NOMO-1 treated with DMSO at 0.1 percent for 48 hours (cell line): ENCODE results near the gene RNF145.

Experiments
- DNase-seq: peaks from one replicate; lab custom pipeline; 2025; ENCODE audit not compliant: unreplicated experiment; lab: John Stamatoyannopoulos, UW

RNF145 gene

DNA sequence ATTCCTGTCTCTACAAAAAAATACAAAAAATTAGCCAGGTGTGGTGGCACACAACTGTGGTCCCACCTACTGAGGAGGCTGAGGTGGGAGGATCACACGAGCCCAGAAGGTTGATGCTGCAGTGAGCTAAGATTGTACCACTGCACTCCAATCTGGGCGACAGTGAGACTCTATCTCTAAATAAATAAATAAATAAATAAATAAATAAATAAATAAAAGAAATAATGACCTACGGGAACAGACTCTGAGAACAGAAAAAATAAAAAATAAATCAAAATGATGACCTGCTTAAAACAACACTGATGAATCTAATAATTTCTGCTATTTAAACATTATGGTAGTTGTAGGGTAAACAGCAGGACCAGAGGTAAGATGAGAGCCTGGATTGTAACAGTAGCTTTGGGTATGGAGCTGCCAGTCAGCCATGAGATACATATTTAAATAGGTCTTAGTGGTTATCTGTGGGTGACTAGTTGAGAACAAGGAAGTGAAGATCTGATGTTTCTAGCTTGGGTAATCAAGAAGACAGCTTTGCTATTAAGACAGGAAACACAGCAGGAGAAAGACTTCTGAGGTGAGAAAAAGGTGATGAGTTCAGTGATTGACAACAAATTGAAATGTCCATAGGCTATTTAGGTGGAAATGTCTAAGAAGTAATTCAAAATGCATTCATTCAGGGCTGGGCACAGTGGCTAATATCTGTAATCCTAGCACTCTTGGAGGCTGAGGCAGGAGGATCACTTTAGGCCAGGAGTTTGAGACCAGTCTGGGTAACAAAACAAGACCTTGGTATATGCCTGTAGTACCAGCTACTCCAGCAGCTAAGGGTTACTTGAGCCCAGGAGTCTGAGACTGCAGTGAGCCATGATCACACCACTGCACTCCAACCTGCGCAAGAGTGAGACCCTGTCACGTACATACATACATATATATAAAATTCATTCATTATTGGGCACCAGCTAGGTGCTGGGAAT lies 11.0 kb downstream of the RNF145 start:
- DNase-seq = peak; percentile 79

DNA sequence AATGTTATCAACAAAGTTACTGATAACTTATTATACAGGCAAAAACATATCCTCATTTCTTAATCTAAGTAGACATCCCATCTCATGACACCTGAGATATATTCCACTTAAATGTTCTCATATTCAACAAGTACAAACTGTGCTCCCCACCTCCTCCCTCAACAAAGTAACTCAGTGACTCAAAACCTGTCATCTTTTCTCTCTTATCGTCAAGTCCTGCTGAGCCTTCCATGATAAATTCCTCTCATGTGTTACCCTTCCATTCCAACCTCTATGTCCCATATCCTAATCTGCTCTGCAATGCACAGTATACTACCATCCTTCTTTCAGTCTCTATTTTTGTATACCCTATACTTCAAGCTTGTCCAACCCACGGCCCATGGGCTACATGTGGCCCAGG lies 13.6 kb downstream of the RNF145 start:
- no peak for DNase-seq

DNA sequence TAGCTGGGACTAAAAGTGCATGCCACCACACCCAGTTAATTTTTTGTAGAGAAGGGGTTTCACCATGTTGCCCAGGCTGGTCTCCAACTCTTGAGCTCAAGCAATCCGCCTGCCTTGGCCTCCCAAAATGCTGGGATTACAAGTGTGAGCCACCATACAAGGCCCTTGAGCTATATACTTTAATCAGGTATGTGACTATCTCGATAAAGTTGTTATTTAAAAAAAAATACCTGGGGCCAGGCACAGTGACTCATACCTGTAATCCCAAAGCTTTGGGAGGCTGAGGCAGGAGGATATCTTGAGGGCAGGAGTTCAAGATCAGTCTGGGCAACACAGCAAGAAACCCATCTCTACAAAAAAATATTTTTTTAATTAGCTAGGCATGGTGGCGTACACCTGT lies 19.2 kb downstream of the RNF145 start:
- no peak for DNase-seq

DNA sequence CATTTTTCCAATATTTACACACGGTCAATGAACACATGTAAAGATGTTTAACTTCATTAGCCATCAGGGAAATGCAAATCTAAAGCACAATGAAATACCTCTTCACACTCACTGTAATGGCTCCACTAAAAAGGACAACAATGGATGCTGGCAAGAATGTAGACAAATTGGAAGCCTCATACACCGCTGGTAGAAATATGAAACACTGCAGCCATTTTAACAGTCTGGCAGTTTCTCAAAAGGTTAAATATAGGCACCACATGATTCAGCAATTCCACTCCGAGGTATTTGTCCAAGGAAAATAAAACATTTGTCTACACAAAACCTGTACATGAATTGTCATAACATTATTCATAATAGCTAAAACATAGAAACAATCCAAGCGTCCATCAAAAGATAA lies 20.0 kb downstream of the RNF145 start:
- no peak for DNase-seq

DNA sequence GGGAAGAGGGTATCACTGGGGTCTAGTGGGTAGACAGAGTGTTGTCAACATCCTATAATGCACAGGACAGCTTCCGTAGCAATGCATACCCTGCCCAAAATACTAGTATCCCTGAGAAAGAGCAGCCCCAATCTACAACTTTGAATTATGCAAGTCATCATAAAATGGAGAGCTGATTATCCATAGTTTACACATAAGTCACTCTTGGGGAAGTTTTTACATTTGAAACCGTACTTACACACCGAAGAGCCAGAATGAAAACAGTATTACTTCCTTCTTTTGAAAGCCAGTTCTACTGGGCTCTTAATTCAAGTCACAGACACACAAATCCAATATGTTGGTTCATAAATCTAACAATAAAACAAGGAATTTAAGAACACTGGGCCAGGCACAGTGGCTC lies 21.6 kb downstream of the RNF145 start:
- peak; percentile 61 for DNase-seq

DNA sequence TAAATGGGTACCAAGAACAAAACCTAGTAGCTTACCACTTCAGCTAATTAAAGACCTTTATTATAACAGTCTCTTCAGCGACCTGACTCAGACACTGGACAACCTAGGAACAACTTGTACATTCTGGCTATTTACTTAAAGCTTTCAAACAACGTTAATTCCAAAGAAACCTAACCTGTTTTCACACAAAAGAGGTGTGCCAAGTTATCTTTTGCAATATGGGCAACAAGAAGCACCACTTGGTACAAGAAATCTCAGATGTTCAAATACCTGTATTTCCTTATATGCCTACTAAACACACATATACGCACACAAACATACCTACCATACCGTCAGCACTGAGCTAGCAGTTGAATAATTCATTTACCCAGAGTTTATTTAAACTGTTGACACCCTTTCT lies 23.0 kb downstream of the RNF145 start:
- no peak for DNase-seq

DNA sequence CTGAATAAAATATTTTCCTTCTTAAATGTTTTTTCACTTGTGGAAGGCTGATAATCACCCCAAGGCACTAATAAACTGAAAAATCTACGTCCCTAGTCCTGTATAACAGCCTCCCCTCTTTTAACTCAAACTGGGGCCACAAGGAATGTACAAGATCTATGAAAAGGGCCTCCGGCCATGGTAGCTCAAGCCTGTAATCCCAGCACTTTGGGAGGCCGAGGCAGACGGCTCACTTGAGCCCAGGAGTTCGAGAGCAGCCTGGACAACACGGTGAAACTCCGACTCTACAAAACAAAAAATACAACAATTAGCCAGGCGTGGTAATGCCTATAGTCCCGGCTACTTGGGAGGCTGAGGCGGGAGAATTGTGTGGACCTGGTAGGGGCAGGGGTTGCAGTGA lies 23.6 kb downstream of the RNF145 start:
- no peak for DNase-seq

DNA sequence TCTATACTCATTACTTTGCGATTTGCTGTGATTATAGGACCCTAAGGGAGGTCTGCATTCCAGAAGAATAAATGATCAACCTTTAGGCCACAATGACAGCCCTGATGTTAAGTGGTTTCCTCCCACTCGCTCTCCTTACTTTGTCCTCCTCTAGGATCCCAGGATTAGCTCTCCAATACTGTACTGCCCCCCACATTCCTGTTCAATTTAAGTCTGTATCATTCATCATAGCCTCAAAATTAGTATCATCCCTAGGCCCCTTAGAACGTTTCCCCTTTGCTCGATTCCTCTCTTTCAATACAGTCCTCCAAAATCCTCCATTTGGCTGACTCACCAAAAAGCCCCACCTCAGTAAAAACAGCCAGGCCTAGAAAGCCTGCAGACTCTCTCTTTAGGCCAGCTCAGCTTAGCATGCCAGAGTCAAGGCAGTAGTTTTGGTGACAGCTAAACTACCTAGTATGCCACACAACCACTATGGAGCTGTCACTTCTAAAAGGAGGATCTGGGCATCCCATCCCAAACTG lies 24.4 kb downstream of the RNF145 start:
- no peak for DNase-seq

DNA sequence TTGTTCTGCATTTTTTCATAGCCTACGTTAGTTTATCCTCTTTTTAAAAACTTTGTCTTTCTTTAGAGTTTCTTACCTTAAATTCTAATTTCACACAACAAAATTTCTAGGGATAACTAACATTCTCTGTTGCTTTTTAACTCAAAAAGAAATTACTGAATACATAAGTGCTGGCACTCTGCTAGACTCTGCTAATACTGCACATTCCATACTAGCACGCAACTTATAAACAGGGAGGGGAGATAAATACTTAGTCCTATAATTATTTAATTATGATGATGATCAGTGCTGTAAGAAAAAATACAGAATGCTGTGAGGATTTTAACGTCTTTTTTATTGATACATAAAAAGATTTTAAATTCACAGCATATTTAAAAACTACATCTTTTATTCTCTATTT lies 25.1 kb downstream of the RNF145 start:
- DNase-seq = no peak

DNA sequence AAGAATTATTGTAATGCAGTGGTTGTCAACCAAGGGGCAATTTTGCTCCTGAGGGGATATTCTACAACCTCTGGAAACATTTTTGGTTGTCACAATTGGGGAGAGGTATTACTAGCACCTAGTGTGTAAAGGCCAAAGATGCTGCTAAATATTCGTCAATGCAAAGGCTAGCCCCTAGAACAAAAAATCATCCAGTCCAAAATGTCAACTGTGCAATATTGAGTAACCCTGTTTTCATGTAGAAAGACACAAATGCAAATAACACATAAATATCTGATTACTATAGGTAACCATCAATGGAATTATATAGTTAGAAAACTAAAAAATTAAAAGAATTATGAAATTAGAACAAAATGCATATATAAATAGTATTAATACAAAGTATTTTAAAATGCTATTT lies 26.1 kb downstream of the RNF145 start:
- no peak for DNase-seq

DNA sequence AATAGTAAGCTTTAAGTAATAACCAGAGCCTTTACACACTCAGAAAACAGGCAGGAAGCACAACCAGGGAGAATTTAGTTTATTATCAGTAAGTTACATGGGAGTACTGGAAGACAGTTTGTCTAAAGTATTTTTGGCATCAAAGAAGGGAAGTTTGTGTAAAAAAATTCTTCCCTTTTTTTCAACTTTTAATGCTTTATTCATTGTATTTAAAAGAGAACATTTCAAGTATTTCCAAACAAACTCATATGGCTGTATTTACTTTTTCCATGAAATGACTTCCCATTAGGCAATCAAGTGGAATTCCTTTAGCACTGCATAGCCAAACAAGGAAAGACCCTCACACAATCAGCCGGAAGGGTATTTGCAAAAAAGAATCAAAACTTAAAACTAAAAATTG lies 26.7 kb downstream of the RNF145 start:
- no peak for DNase-seq

DNA sequence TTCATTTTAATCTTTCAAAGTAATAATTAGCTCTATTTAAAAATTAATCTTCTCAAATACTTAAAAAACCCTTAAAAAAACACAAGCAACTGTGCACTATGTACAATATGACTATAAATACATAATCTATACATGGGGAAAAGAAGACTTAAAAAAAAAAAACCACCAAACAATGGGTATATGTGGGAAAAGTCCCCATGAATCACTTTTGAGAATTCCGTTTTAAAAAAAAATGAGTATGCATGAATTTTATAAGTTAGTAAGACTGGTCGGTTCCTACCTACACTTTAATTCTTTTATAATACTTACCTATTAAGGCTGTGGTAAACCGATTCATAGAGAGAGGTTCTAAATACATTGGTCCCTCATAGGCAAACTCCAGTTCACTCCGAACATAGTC lies 27.7 kb downstream of the RNF145 start:
- DNase-seq = no peak

DNA sequence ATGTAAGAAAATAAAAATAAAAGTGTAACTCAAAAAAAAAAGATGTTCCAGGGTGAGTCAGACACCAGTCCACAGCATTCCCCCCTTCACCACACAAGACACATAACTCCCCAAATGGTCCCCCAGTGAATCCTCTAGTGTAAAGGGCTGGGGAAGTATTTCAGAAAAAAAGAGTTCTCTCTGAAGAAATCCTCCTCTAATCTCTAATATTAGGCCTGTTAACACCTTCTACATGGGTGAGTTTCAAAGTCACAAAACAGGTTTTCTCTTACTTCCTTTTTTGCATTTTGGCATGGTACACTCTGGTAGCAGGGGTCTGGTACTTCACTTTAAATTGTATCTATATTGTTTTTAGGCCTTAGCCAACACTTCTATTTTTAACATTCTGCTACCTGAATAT lies 28.2 kb downstream of the RNF145 start:
- no peak for DNase-seq

DNA sequence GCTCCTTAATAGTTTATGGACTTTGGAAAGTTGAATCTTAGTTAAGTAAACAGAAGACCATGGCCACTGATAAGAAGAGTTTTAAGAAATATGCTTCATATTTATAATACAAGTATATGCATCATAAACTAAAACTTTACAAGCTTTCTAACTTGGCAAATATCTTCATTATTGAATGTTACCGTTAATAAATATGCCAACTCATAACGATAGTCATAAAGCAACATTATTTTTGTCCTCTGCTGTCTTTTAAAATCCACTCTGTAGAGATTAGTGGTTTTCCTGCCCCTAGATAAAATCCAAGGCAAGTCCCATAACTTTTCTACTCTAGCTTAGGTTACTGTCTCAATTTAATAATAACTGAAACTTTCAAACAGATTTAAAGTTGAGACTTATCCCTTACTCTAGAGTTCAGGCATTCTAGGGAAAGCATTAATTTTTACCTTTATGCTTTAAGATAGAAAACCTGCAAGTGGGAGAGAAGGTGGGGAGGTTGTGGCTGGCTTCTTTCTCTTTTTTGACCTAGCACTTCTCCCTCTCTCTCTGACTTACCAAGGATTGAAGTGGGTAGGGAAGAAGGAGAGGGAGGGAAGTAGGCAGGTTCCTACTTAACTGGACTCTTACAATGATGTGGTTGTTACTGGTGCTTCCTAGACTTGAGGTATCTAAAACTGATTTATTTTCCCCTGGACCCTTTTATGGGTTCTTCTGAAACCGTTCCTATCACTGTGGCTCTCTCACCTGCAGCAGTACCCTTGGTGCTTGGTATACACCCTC lies 29.6 kb downstream of the RNF145 start:
- no peak for DNase-seq

DNA sequence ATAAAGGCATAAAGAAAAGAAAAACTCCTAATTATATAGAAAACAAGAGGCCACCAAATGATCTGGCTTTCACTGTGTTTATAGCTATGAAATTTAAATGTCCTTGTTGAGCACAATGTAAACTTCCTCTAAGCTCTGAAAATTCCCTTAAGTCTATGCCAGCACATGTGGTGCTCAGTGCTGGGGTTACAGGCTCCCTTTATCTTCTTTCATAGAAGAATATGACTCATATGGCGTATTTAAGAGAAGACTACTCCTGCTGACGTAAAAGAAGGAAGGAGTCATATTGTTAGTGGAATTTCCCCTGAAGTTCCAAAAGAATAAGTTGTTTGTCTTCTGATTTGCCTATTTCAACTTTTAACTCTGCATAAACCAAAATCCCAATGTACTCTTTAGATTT lies 30.4 kb downstream of the RNF145 start:
- no peak for DNase-seq

DNA sequence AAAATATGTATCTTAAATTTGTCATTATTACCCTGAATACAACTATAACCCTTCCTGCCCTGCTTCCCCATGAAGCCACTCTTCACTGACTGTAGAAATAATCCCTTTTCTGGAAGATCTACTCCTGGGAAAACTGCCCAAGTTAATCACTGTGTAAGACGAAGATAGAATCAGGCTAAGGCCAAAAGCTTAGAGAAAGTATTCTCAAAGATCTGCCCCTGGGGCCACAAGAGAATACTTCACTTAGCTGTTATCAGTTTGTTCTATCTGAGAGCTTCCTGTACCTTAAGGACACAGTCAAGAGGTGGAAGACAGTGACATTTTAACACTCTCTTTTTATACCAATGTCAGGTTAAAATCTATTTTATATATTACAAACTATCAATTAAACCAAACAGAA lies 33.8 kb downstream of the RNF145 start:
- DNase-seq = no peak

DNA sequence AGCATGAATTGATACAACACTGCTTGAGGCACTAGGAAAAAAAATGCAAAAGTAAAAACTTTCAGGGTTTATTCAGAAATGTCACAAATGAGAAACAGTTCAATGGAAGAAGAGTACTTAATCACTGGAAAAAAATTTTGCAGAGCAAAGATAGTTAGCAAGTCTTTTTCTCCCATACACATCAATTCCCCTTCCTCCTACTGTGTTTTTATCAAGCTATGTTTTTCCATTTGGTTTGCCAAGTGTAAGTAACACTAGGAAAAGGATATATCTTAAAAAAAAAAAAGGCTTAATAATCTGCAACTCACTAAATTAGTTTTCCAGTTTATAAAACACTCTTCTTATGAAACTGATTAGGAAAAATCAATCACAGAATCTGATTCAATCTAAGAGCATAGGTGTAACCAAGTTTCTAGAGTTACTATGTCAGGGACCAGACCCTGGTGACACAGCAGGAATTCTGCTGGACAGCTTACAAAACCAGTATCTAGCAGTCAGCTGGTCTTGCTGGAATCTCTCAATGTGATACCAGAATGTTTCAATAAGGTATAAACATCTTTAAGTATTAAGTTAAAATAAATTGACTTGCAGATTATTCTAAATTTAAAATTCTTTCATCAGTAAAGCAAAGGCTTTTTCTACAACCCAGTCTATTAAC lies 34.7 kb downstream of the RNF145 start:
- DNase-seq = no peak

DNA sequence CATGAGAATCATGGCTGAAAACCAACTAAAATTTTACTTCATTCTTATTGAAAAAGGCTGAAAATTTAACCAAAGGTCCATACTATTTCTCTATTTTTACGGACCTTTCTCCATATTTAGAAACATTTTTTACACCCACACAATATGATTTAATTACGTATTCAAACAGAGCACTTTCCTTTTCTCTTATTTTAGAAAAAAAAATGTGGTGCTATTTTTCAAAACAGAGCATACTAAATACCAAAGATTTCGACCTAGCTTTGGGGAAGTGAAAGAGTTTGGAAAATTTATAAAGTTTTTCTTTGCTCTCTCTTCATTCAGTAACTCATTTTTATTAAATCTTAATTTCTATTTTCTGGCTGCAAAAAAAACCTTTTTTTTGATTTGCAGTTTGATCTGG lies 38.1 kb downstream of the RNF145 start:
- no peak for DNase-seq

DNA sequence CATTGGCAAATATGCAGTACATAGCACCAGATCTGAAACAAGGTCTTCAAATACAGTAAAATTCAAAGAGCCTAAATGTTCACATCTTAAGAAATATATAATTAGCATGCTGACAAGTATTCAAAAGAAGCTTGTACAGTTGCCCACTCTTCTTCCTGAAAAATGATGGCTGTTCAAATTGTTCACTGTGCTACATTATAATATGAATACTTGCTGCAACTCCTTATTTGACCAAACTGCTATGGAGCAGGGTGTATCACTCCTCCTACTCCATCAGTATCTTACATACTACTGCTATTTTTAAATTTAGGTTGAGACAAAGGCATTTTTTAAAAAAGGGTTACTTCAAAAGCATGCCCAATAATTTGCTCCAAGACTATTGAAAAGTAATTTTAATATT lies 39.3 kb downstream of the RNF145 start:
- no peak for DNase-seq

DNA sequence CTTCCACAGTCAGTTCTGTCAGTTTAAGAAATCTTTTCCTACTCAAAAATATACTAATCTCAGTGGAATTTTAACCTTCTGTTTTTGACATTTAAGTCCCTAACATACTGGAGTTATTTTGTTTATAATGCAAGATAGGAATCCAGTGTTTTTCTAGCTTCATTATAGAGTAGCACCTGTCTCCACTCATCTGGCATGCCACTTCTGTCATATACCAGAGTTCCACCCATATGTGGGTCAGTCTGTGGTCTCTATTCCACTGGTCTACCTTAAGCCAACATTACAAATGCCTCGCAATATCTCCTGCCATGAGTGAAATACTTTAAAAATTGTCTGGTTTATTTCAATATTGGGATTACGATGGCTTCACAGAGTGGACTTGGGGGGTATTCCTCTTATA lies 42.9 kb downstream of the RNF145 start:
- DNase-seq = no peak

DNA sequence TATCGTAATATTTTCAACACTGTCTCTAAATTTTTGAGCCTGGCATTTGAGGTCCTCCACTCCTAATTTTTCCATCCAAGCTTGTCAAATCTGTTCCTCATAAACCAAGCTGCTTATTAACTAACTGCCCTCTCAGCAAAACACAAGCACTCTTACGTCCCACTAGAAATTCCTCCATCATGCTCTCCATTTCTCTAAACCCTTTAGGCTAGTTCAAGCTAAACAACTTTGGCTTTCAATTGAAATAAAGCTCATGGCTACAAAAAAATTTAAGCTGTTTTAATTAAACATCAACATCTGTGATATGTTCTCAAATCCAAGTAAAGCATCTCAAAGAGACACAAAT lies 45.7 kb downstream of the RNF145 start:
- DNase-seq = no peak
